ENCODE results near the gene KIR2DL4.
"Not testable (repeated sequence)": the region's sequence is repeated elsewhere in the genome, so short reads cannot be mapped to it uniquely, and the experiment has no call there.

Gene KIR2DL4

DNA sequence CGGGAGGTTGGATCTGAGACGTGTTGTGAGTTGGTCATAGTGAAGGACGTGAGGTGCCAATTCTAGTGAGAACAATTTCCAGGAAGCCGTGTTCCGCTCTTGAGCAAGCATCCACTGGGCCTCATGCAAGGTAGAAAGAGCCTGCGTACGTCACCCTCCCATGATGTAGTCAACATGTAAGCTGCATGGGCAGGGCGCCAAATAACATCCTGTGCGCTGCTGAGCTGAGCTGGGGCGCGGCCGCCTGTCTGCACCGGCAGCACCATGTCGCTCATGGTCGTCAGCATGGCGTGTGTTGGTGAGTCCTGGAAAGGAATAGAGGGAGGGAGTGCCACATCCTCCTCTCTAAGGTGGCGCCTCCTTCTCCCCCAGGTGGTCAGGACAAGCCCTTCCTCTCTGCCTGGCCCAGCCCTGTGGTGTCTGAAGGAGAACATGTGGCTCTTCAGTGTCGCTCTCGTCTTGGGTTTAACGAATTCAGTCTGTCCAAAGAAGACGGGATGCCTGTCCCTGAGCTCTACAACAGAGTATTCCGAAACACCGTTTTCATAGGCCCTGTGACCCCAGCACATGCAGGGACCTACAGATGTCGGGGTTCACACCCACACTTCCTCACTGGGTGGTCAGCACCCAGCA is 17.2 kb upstream of the KIR2DL4 start:
- H3K27me3 Mint-ChIP-seq = peaks cover 32 to 49% of the 10 kb centered on the region in 2 donors
- DNase-seq; H3K27ac Mint-ChIP-seq; H3K4me3 Mint-ChIP-seq; H3K9me3 Mint-ChIP-seq; H3K4me1 Mint-ChIP-seq; ATAC-seq (replicated peaks); H3K36me3 Mint-ChIP-seq: not testable (repeated sequence)

- H3K36me3 Mint-ChIP-seq; H3K4me3 Mint-ChIP-seq; DNase-seq; H3K9me3 Mint-ChIP-seq; H3K27ac Mint-ChIP-seq; ATAC-seq (replicated peaks): not testable (repeated sequence)
- Mint-ChIP-seq H3K4me1 (peaks cover 5 to 13% of the 10 kb centered on the region in 2 donors), H3K27me3 (peaks cover 18 to 44% of the 10 kb centered on the region in 2 donors)
Observed at GRCh38 chr19:54788154-54788553, 15.3 kb upstream of the KIR2DL4 start.

DNA sequence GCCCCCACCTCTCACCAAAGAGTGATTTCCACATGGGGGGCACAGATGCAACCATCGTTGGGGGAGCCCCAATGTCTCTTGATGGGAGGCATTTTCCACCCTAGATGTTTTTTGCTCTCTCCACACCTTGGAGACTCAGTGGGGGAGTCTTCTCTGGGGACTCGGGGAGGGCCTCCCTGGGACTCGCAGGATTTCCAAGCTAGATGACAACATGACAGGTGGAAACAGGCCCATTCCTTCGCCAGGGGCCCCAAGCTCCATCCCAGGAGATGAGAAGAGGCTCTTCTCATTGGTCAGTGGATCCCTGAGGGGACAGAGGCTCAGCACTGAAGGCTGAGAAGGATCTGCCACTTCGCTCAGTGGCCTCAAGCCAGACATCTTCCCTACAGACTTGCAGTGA is 12.7 kb upstream of the KIR2DL4 start:
- Mint-ChIP-seq H3K4me3 (no peak overlapping the region), H3K4me1 (peaks cover 6 to 16% of the 10 kb centered on the region in 2 donors), H3K27ac (no peak overlapping the region), H3K27me3 (peaks cover 8 to 31% of the 10 kb centered on the region in 2 donors), H3K9me3 (peaks cover 0 to 1% of the 10 kb centered on the region in 2 donors), H3K36me3 (no peaks in the 10 kb centered on the region)
- DNase-seq (no peak), ATAC-seq (replicated peaks) (no peak)

- no peak for ATAC-seq (replicated peaks)
- Mint-ChIP-seq H3K36me3 (no peaks in the 10 kb centered on the region), H3K27ac (no peak overlapping the region), H3K27me3 (peaks cover 10 to 24% of the 10 kb centered on the region in 2 donors), H3K4me3 (no peak overlapping the region), H3K4me1 (peaks cover 9 to 16% of the 10 kb centered on the region in 2 donors), H3K9me3 (peaks cover 0 to 1% of the 10 kb centered on the region in 2 donors)
- DNase-seq = no peak
Observed at GRCh38 chr19:54791476-54791875, 11.9 kb upstream of the KIR2DL4 start.

DNA sequence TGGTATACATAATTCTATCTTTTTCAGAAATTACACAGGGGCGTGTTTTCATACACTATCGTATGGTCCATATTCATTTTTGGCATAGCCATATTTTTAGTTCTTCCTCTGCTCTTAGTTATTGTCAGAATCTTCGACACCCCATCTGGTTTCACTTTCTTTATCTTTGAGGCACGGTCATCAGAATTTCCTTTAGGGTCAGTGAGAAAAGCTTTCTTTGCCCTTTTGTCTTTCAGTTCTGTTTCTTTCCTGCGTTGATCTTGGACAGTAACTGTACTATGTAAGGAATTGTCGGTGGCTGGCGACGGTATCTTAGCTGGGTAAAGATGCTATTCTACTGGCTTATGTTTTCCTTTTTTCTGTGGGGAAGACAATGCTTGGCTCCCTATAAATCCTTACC is 10.6 kb upstream of the KIR2DL4 start:
- Mint-ChIP-seq H3K4me3 (peak overlapping the region; percentile 77 to 78), H3K4me1 (peaks cover 9 to 16% of the 10 kb centered on the region in 2 donors), H3K27me3 (peaks cover 8 to 21% of the 10 kb centered on the region in 2 donors), H3K9me3 (peaks cover 0 to 1% of the 10 kb centered on the region in 2 donors), H3K36me3 (no peaks in the 10 kb centered on the region), H3K27ac (peak overlapping the region; percentile 63)
- DNase-seq = no peak
- peak in 1 of 2 donors; percentile 57 for ATAC-seq (replicated peaks)

DNA sequence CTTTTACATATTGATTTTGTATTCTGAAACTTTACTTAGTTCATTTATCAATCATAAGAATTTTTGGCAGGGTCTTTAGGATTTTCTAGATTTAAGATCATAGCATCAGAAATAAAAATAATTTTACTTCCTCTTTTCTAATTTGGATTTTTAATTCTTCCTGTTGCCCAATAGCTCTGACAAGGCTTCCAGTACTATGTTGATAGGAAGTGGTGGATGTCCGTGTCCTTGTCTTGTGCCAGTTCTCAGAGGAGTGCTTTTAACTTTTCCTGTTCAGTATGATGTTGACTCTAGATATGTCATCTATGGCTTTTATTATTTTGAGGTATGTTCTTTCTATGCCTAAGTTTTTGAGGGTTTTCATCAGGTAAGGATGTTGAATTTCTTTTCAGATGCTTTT is 7.7 kb upstream of the KIR2DL4 start:
- peaks cover 3 to 5% of the 10 kb centered on the region in 2 donors for H3K9me3 Mint-ChIP-seq
- H3K27ac Mint-ChIP-seq = no peak overlapping the region
- peaks cover 18 to 19% of the 10 kb centered on the region in 2 donors for H3K27me3 Mint-ChIP-seq
- ATAC-seq (replicated peaks) (no peak), DNase-seq (no peak)
- H3K4me3 Mint-ChIP-seq = no peak overlapping the region
- peaks cover 9 to 16% of the 10 kb centered on the region in 2 donors for H3K4me1 Mint-ChIP-seq
- H3K36me3 Mint-ChIP-seq = no peaks in the 10 kb centered on the region

GRCh38 chr19:54804101-54804500 is 691 bp downstream of the KIR2DL4 start:
- Mint-ChIP-seq H3K4me1 (no peaks in the 10 kb centered on the region), H3K36me3 (no peaks in the 10 kb centered on the region), H3K4me3 (no peak overlapping the region), H3K27ac (no peak overlapping the region), H3K9me3 (peaks cover 5 to 6% of the 10 kb centered on the region in 2 donors), H3K27me3 (peaks cover 38 to 63% of the 10 kb centered on the region in 2 donors)
- DNase-seq (no peak), ATAC-seq (replicated peaks) (no peak)

DNA sequence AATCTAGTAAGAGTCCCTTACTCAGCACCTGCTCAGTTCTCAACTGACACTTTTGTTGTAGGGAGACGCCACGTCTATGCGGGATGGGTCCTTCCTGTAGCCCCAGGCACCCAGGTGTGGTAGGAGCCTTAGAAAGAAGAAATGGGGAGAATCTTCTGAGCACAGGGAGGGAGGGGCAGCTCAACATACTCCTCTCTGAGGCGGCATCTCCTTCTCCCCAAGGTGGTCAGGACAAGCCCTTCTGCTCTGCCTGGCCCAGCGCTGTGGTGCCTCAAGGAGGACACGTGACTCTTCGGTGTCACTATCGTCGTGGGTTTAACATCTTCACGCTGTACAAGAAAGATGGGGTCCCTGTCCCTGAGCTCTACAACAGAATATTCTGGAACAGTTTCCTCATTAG is 1.2 kb downstream of the KIR2DL4 start:
- Mint-ChIP-seq H3K4me3 (no peak overlapping the region), H3K27me3 (peaks cover 36 to 59% of the 10 kb centered on the region in 2 donors), H3K4me1 (no peaks in the 10 kb centered on the region), H3K27ac (no peak overlapping the region), H3K36me3 (no peaks in the 10 kb centered on the region), H3K9me3 (peaks cover 3% of the 10 kb centered on the region in 2 donors)
- ATAC-seq (replicated peaks) (no peak), DNase-seq (no peak)

DNA sequence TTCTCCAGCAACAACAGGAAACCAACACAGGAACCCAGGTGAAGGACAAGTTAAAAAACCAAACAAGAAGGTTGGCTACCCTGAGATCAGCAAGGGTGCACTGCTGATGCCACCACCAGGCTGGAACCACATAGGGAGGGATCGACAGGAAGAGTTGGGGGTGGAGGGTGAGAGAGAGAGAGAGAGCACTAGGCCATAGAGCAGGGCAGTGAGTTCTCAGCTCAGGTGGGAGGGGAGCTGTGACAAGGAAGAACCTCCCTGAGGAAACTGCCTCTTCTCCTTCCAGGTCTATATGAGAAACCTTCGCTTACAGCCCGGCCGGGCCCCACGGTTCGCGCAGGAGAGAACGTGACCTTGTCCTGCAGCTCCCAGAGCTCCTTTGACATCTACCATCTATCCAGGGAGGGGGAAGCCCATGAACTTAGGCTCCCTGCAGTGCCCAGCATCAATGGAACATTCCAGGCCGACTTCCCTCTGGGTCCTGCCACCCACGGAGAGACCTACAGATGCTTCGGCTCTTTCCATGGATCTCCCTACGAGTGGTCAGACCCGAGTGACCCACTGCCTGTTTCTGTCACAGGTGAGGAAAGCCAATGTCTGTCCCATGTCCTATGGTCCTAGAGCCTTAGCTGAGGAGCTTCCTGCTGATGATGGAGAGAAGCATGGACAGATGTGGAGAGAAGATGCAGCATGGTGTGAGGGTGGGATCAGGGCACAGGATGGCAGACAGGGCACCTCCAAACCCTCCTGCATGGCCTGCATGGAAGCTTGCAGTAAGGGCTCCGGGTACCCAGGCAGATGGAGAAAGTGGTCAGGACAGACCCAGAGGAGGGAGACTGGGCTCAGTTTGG is 2.5 kb downstream of the KIR2DL4 start:
- no peaks in the 10 kb centered on the region for H3K36me3 Mint-ChIP-seq
- no peaks in the 10 kb centered on the region for H3K4me1 Mint-ChIP-seq
- no peak for ATAC-seq (replicated peaks)
- H3K4me3 Mint-ChIP-seq = no peak overlapping the region
- peaks cover 3 to 4% of the 10 kb centered on the region in 2 donors for H3K9me3 Mint-ChIP-seq
- no peak overlapping the region for H3K27ac Mint-ChIP-seq
- peaks cover 37 to 63% of the 10 kb centered on the region in 2 donors for H3K27me3 Mint-ChIP-seq
- DNase-seq = no peak

DNA sequence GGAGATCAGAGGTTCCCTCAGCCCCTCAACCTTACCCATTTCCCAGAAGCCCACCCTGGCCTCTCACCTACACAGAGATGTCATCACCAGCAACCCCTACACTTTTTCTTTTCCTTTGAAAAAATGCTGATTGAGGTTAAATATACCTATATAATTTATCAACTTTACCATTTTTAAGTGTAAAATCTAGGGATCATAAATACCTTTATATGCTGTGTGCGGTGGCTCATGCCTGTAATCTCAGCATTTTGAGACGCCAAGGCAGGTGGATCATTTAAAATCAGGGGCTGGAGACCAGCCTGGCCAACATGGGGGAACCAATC is 3.1 kb downstream of the KIR2DL4 start:
- Mint-ChIP-seq H3K27me3 (peaks cover 37 to 60% of the 10 kb centered on the region in 2 donors), H3K4me1 (no peaks in the 10 kb centered on the region), H3K27ac (no peak overlapping the region), H3K4me3 (no peak overlapping the region), H3K9me3 (peaks cover 3 to 4% of the 10 kb centered on the region in 2 donors), H3K36me3 (no peaks in the 10 kb centered on the region)
- DNase-seq (no peak), ATAC-seq (replicated peaks) (no peak)

GRCh38 chr19:54814571-54814970 is 11.2 kb downstream of the KIR2DL4 start:
- H3K9me3 Mint-ChIP-seq = peaks cover 4 to 11% of the 10 kb centered on the region in 2 donors
- H3K4me3 Mint-ChIP-seq; H3K4me1 Mint-ChIP-seq; ATAC-seq (replicated peaks); H3K27ac Mint-ChIP-seq; DNase-seq; H3K36me3 Mint-ChIP-seq: not testable (repeated sequence)
- peaks cover 28 to 30% of the 10 kb centered on the region in 2 donors for H3K27me3 Mint-ChIP-seq

DNA sequence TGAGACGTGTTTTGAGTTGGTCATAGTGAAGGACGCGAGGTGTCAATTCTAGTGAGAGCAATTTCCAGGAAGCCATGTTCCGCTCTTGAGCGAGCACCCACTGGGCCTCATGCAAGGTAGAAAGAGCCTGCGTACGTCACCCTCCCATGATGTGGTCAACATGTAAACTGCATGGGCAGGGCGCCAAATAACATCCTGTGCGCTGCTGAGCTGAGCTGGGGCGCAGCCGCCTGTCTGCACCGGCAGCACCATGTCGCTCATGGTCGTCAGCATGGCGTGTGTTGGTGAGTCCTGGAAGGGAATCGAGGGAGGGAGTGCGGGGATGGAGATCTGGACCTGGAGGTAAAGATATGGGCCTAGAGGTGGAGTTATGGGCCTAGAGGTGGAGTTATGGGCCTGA is 12.8 kb downstream of the KIR2DL4 start, which contains the start of gene KIR3DL1:
TSS of gene KIR3DL1 (plus strand) at position 218 of the 400 bp plus-strand sequence.
- H3K4me1 Mint-ChIP-seq; H3K4me3 Mint-ChIP-seq; H3K9me3 Mint-ChIP-seq; H3K36me3 Mint-ChIP-seq; ATAC-seq (replicated peaks); H3K27ac Mint-ChIP-seq; DNase-seq: not testable (repeated sequence)
- peaks cover 32% of the 10 kb centered on the region in 2 donors for H3K27me3 Mint-ChIP-seq

DNA sequence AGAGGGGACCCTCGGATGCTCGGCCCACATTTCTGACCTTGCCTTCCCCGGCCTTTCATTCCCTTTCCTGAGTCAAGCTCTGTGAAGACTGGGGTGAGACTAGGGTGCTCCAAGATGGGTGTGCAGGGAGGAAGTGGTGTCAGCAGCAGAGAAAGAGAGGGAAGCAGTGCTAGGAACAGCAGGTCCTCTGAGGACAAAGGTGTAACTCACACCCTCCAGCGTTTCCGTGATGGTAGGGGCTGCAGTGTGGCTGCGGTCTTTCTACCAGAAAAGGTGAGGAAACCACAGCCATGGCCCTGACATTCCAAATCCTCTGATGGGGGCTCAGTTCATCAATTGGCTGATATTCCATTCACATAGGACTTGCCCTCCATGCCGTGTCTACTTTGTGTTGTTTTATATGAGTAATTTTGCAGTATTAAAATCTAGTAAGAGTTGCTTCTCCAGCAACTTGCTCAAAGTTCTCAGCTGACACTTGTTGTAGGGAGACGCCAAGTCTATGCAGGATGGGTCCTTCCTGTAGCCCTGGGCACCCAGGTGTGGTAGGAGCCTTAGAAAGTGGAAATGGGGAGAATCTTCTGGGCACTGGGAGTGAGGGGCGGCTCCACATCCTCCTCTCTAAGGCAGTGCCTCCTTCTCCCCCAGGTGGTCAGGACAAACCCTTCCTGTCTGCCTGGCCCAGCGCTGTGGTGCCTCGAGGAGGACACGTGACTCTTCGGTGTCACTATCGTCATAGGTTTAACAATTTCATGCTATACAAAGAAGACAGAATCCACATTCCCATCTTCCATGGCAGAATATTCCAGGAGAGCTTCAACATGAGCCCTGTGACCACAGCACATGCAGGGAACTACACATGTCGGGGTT is 14.5 kb downstream of the KIR2DL4 start:
- Mint-ChIP-seq H3K4me1 (no peaks in the 10 kb centered on the region), H3K27ac (no peak overlapping the region), H3K27me3 (peaks cover 25 to 32% of the 10 kb centered on the region in 2 donors), H3K4me3 (no peak overlapping the region), H3K9me3 (no peaks in the 10 kb centered on the region), H3K36me3 (no peaks in the 10 kb centered on the region)
- ATAC-seq (replicated peaks) = no peak
- no peak for DNase-seq

DNA sequence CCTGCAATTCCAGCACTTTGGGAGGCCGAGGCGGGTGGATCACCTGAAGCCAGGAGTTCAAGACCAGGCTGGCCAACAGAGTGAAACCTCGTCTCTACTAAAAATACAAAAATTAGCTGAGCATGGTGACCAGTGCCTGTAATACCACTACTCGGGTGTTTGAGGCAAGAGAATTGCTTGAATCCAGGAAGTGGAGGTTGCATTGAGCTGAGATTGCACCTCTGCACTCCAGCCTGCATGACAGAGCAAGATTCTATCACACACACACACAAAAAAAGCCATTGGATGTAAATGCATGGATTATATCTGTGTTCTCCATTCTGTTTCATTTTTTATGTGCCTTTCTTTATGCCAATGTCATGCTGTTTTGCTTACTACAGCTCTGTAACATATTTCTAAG is 21.0 kb downstream of the KIR2DL4 start:
- not testable (repeated sequence) for H3K27ac Mint-ChIP-seq; H3K4me3 Mint-ChIP-seq; ATAC-seq (replicated peaks); DNase-seq; H3K4me1 Mint-ChIP-seq; H3K9me3 Mint-ChIP-seq; H3K36me3 Mint-ChIP-seq
- peaks cover 16 to 33% of the 10 kb centered on the region in 2 donors for H3K27me3 Mint-ChIP-seq
